NCI-H187 (cell line): ENCODE results near the gene CHST2.

Source experiments
- DNase-seq, 2 experiments: peaks; one replicate each; lab custom pipeline; 2025; lab: John Stamatoyannopoulos, UW

CHST2 gene

DNA sequence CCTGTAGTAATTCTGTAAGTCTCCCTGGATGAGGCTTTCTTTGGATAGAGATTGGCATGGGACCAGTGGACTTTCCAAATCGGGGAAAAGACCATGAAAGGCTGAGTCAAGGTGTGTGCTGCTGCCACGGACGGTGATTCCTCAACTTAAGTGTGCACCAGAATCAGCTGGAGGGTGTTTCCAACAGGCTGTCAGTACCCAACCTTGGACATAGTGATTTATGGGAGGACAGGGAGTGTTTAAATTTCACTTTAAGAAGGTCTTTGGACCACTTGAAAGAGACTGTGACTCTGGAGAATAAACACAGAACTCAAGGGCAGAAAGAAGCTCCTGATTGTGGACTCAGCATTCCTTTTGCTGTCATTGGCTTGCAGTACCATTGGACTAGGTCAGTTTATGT lies 20.4 kb upstream of the CHST2 start:
- no peak for DNase-seq

DNA sequence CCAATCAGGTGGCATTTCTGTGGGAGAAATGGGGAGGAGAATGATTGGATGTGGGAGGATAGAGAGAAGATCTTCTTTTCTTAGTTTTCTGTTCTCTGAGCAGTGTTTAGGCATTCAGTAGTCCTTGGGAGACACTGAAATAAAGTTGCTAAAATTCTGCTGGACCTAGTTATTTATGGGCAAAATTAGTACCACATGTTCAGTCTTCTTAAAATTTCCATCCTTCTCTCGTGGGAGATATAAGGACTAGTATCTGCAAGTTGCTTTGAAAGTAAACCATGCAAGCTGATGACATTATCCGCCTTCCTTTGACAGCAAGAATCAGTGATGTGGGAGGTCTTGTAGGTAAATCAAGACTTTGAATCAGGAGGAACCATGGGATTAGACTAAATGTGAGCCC lies 19.9 kb upstream of the CHST2 start:
- DNase-seq, result no peak

DNA sequence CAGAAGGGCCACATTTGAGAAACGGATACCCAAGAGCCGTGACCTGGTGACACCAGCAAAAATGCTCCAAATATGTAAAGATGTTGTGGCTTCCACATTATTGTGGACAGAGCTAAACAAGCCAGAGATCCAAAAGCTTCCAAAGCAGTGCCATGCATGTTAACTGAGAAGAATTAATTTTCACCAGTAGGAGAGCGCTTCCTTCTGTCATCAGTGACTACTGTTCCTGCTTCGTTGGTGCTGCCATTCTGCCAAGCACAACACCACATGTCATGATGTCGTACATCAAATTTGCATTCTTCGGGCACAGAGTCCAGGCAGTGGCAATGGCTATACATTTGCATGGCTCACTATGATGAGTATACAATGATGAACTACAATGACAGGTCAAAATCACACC lies 19.1 kb upstream of the CHST2 start:
- no peak for DNase-seq

DNA sequence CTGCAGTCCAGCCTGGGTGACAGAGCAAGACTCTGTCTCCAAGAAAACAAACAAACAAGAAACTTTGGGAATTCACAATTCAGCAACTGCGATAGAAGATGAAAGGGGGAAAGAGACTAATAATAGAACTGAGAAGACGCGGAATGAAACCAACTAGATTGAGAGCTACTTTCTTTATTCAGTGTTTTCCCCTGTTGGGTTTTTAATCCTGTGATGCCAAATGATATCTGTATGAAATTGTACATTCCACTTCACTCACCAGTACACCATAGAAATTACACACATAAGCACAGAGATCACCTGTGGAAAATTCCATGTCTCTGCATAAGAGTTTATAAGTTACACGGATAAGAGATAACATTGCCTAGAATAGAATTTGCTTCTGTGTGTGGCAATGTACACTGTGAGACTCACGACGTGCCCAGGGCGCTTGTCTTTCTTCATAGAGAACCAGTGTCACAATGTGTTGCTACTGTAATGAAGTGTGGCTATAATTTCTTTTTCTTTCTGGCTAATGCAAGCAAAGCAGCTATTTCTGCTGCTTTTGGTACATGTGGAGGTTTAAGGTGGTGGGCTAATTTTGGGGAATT lies 17.7 kb upstream of the CHST2 start:
- DNase-seq, result no peak

DNA sequence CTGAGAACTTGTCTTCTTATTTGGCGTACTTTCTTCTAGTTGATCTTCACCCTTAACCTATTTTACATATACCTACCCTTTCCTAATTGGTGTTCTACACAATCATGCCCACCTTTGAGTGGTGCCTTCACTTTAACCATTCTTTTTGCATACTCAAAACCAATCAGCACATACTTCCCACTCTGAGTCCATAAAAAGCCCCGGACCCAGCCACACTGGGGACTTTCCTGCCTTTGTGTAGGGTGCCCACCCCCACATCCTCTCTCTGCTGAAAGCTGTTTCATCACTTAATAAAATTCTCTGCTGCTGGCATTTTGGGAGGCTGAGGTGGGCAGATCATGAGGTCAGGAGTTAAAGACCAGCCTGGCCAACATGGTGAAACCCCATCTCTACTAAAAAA lies 15.9 kb upstream of the CHST2 start:
- no peak for DNase-seq

DNA sequence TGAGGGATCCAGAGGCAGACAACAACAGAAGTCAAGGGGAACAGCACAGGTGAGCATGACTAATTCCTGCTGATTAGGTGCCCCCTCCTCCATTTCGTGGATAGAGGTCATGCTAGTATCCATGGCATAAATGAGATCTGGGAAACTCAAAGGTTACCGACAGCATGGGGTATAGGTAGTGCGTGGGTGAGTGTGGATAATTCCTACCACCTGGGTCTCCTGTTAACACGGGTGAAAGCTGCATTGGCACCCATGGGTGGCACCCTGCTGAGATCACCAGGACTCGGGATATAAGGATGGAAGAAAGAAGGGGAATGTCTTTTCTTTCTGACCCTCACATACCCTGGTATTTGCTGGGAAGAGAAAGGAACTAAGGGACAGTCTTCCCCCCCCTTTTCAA lies 14.4 kb upstream of the CHST2 start:
- DNase-seq, result no peak

DNA sequence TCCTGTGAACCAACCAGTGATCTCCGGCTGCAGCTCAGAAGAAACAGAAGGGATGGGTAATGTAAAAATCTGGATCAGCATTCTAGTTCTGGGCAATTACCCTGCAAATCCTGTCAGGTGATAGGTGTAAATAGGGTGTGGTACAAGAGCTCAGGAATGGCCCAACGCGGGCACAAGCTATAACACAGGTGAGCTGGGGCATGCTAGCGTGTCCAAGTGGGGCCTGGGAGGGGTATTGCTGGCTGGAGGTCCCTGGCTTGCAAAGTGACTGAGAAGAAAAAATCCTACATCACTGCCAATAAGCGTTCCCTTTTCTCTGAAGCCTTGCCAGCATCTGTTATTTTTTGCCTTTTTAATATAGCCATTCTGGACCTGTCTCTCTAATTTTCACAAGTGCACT lies 9.7 kb upstream of the CHST2 start:
- DNase-seq, result no peak

DNA sequence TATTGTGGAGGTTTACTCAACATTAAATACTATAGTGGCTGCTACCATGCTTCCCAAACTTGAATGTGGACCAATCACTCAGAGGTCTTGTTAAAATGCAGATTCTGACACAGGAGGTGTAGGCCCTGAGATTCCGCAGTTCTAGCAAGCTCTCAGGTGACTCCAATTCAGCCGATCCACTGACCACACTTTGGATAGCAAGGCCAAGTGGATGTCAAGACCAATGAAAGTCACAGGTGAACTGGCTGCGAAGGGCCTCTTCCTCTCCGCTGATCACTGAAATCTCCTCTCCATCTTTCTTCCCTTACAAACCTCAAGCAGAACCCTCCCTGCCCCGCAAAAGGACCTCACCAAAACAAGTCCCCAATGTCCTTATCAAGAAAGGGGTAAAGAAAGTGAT lies 9.2 kb upstream of the CHST2 start:
- no peak for DNase-seq

DNA sequence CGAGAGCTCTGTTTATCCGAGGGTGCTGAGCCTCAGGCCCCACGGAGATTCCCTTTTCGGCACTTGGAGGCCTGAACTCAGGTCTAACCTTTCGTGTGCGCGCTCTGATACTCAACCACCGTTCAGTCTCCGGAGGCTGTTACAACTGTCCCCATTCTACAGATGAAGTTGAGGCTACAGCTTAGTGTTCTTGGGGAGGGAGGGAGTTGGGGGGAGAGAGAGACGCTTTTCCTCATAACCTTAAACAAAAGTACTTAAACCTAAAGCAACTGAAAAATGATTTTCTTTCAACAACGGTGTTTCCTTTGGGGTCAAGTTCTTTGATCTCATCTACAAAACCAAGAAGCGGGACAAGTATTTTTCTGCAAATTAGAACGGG lies 952 bp upstream of the CHST2 start:
- DNase-seq, result no peak

DNA sequence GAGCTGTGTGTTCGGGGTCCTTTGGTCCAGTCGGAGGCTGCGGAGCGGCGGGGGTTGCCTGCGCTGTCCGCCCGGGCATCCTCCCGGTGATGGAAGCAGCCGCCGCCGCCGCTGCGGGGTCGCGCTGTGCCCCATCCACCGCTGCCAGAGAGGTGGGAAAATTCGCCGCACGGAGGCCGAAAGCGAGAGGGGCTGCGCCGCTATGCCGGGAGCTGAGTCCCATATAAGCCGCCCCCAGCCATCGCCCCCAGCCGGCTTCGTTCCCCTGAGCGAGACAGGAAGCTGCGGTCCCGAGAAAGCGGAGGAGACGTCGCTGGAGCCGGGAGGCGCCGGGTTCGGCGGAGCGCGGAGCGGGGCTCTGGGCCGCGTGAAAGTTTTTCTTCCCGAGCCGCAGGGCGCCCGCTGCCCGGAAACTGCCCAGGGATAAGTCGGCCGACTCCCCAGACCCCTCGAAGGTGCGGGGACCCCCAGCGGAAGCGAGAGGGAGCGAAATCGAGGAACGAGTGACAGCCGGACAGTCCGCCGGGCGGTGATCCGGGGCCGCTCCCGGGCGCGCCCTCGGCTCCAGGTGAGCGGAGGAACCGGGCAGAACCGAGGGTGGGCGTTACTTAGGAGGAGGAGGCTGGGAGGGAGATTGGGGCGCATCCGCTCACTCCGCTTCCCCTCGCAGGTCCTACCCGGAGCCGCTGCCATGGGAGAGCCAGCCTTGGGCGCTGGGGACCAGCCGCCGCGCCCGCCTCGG lies 574 bp downstream of the CHST2 start:
- DNase-seq, result no peak

DNA sequence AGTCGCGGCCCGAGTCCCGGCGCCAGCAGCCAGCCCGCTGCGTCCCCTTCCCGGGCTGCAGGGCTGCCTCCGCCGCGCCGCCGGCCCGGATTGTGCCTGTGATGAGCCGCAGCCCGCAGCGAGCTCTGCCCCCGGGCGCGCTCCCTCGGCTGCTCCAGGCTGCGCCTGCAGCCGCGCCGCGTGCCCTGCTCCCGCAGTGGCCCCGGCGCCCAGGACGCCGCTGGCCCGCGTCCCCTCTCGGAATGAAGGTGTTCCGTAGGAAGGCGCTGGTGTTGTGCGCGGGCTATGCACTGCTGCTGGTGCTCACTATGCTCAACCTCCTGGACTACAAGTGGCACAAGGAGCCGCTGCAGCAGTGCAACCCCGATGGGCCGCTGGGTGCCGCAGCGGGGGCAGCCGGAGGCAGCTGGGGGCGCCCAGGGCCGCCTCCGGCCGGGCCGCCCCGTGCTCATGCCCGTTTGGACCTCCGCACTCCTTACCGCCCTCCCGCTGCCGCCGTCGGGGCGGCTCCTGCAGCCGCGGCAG lies 1.2 kb downstream of the CHST2 start:
- no peak for DNase-seq

DNA sequence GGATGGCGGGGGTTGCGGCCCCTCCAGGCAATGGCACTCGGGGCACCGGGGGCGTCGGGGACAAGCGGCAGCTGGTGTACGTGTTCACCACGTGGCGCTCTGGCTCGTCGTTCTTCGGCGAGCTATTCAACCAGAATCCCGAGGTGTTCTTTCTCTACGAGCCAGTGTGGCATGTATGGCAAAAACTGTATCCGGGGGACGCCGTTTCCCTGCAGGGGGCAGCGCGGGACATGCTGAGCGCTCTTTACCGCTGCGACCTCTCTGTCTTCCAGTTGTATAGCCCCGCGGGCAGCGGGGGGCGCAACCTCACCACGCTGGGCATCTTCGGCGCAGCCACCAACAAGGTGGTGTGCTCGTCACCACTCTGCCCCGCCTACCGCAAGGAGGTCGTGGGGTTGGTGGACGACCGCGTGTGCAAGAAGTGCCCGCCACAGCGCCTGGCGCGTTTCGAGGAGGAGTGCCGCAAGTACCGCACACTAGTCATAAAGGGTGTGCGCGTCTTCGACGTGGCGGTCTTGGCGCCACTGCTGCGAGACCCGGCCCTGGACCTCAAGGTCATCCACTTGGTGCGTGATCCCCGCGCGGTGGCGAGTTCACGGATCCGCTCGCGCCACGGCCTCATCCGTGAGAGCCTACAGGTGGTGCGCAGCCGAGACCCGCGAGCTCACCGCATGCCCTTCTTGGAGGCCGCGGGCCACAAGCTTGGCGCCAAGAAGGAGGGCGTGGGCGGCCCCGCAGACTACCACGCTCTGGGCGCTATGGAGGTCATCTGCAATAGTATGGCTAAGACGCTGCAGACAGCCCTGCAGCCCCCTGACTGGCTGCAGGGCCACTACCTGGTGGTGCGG lies 1.9 kb downstream of the CHST2 start:
- DNase-seq, result no peak

DNA sequence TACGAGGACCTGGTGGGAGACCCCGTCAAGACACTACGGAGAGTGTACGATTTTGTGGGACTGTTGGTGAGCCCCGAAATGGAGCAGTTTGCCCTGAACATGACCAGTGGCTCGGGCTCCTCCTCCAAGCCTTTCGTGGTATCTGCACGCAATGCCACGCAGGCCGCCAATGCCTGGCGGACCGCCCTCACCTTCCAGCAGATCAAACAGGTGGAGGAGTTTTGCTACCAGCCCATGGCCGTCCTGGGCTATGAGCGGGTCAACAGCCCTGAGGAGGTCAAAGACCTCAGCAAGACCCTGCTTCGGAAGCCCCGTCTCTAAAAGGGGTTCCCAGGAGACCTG lies 2.5 kb downstream of the CHST2 start:
- no peak for DNase-seq

DNA sequence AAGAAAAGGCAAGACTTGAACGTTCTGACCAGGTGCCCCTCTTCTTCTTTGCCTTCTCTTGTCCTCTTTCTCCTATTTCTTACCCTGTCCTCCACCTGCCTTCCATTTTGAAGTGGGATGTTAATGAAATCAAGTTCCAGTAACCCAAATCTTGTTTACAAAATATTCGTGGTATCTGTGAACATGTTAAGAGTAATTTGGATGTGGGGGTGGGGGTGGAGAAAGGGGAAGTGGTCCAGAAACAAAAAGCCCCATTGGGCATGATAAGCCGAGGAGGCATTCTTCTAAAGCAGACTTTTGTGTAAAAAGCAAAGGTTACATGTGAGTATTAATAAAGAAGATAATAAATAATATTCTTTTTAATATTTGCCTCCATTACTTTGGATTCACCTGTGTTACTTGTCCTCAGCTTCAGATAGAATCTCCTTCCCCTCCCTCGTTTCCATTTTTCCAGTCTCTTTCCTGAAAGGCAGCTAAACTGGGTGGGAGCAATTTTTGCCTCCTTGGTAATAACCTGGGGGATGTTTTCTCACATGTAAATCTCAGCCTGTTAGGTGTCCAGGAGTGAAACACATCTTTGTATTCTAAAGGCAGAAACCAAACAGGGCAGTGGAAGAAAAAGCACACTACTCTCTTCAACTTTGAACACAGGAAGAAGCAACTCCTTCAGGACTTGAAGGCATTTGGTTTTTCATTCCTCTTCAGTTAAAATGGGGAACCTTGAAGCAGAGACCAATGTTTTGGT lies 3.2 kb downstream of the CHST2 start:
- DNase-seq, result no peak

DNA sequence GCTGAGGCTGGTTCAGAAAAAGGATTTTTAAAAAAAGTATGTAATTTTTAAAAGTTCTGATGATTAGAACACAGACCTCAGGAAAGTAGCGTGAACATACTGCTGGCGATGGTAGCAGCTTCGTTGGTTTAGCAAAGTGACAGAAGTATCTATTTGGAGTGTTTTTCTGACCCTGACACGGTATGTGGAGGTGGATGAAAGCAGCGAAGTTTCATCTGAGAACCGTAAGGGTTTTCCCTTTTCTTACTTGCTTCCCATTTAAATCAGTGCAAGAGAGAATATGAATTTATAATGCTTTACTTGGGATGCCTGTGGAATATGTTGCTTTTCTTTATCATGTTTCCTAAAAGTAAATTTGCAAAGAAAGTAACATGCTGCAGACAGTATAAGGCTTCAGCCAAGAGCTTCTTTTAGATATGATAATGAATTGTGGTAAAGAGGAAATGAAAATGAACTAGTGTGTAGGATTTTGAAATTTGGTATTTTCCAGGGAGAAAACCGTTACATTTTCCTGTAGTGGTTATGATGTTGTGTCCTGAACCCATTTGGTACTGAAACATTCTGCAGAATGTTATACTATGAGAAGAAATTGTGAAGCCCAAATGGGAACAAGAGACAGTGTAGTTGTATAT lies 3.9 kb downstream of the CHST2 start:
- no peak for DNase-seq

DNA sequence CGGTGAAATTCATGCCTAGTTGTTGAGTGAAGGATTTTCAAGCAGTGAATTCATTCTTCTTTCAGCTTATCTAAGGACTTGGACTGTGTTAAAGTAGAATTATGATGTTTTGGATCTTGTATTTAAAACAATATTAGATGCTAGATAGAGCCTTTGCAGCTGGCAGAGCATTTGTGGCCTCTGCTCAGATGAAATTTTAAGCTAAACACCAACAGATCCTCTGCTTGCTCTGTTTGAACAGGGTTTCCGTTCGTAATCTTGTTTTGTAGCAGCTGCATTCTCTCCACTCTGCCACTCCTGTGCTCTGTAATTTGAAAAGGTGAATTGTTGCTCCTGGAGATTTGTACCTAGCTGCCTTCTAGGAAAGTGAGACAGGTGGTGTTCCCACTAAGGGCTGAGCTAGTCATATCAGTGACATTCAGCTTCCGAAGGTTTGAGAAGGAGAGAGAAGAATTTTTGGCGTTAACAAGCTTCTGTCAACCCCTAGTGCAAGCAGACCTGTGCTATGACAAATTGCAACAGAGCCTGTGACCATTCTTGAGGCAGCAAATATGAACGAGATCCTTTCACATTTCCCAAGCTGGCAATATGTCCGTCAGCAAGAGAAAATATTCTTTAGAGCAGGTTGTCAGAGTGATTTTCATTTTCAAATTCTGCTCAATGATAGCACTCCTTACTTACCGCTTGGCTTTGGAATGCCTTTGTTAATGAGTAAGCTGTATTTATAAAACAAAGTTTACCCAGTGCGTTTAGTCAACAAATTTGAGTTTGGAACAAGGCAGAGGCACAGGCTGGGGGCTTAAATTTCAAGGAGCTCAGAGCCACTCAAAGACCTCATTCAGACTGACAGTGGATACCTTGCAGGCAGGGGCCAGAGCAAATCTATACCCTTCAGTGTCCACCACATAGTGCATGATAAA lies 5.3 kb downstream of the CHST2 start:
- DNase-seq, result no peak

DNA sequence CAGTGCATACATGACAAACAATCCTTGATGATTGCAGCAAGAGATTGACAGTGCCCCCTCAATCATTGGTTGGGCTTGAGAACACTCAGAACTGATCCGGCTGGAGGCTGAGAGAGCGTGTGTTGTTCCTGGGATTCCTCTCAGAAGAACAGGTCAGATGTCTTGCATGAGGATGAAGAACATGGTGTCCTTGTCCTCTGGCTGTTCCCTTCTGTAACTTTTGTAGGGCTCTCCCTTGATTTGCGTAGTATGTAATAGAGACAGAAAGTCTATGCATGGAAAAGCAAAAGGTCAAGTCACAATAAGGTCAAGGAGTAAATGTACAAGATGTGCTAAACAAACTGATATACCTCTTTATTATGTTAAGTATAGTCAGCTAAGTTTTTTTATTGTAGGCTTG lies 8.2 kb downstream of the CHST2 start:
- DNase-seq, result no peak

DNA sequence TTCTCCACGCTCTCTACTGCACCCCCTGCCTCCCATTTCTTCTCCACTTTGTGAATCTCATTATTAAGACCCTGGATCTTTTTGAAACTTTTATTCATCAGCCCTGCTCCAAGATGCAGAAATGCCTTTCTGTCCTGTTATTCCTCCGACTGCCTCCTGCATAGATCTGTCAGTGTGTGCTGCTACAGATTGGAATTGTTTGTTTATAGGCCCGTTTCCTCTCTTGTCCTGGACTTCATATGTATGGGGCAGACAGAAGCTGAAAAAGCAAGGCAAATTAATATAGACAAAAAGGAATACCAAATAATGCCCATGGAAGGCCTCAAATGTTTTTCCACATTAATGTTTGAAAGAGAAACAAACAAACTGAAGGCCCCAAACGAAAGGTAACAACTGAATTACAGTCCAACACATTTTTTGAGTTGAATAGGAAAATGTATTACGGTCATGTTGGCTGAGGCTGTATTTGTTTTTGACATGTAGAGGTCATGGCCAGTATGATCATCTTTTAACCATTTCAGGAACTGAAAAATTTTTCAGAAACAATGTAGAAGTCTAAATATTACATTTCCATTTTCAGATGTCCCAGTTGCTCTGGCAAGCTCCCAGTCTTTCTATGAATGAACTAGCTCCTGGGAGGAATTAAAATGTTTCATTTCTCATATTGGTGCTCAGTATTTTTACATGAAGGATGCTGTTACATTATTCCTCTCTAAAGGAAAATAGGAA lies 8.8 kb downstream of the CHST2 start:
- DNase-seq, result no peak

DNA sequence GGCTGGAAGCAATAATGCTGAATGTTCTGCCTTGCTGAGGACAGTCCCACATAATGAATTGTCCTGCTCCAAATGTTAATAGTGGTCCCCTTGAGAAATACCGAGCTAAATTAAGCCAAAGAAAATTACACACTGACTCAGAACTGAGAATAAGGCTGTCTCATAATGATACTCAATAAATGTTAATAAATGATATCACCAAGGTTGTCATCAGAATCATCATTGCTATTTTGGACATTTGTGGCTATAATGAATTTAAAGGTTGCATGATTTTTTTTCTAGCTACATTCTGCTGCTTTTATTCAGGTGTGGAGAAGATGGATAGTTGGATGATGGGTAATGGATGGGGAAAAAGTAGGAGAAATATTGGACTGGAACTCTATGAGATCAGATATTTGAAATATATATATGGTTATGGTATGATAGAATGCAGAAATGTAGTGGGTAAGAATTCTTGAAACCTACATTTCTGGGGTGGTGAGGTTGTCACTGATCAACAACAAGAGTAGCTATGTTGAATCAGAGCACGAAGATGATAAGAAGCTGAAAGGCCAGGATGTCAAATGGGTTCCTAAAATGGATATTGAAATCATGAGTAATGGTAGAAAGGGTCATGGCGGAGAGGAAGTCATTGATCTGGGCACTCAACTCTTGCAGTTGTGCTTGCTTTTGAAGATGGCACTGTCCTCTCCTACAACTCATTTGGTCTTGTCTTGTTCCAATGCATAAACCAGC lies 12.8 kb downstream of the CHST2 start:
- no peak for DNase-seq
